Inferior parietal cortex (tissue), 1 donor: ENCODE data around the gene NRBF2.
"Not testable (repeated sequence)": the region's sequence is repeated elsewhere in the genome, so short reads cannot be mapped to it uniquely, and the experiment has no call there.

Source experiments
- DNase-seq: peaks from one replicate; pipeline ENCODE4 v3.0.0-alpha.2; 2016; ENCODE audit errors: extremely low spot score

The NRBF2 gene

DNA sequence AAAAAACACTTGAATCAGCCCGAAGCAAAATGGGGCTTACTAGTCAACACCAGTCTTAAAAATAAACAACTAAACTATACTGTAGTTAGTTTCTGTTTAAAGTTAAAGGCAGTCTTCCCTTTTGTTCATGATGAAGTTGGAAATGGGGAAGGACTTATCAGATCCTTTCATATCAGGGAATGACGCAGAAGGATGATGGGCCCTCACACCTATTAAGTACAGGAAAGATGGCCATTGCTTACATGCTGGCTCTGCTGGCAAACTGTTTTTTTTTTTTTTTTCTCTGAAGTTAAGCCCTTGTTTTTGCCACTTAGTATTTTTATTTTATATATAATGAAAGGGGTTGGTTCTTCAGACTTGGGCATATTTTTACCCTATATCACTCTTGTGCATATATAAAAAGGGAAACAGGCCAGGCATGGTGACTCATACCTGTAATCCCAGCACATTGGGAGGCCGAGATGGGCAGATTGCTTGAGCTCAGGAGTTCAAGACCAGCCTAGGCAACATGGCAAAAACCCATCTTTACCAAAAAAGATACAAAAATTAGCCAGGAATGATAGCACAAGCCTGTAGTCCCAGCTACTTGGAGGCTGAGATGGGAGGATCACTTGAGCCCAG, 16.6 kb upstream of the NRBF2 start:
- no peak for DNase-seq

- DNase-seq = no peak
Observed at GRCh38 chr10:63119041-63119440, 14.1 kb upstream of the NRBF2 start.

- no peak for DNase-seq
Observed at GRCh38 chr10:63120554-63120953, 12.6 kb upstream of the NRBF2 start.

- no peak for DNase-seq
Observed at GRCh38 chr10:63123727-63124362, 9.3 kb upstream of the NRBF2 start.

GRCh38 chr10:63125459-63125858, 7.7 kb upstream of the NRBF2 start:
- no peak for DNase-seq

- DNase-seq = no peak
Observed at GRCh38 chr10:63128443-63128842, 4.7 kb upstream of the NRBF2 start.

GRCh38 chr10:63129888-63130287, 3.2 kb upstream of the NRBF2 start:
- no peak for DNase-seq

- no peak for DNase-seq
Observed at GRCh38 chr10:63132651-63133055, 475 bp upstream of the NRBF2 start.

GRCh38 chr10:63133821-63134557, 861 bp downstream of the NRBF2 start:
- no peak for DNase-seq

DNA sequence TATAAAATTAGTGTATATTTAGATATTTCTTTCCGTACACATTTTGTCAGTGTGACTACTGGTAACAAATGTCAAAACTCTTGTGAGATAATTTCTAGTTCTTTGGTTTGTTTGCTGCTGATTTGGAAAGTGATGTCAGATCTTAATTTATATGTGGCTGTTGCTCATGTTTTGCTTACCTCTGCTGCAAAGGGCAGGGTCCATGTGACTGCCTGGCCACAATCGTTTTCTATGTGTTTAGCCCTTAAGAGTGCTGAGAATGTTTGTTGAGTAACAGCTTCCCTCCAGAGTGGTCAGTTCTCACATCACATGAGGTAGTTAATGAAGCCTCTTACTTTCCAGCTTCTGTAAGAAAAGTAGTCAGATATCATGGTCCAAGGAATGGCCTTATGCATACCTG, 4.2 kb downstream of the NRBF2 start:
- DNase-seq = no peak

DNA sequence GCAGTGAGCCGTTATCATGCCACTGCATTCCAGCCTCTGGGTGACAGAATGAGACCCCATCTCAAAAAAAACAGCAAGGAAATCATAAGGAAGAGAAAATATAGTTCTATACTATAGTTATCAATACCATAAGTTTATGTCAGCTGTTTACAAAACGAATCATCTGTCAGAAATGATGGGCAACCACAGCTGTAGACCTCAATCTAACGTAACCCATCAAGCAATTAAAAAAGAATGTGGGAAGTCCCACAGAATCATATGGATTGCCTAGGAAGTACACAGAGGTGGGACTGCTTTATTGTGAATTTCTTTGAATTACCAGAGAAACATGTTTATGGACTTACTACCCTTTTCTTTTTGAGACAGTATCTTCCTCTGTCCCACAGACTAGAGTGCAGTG, 6.9 kb downstream of the NRBF2 start:
- DNase-seq = no peak

DNA sequence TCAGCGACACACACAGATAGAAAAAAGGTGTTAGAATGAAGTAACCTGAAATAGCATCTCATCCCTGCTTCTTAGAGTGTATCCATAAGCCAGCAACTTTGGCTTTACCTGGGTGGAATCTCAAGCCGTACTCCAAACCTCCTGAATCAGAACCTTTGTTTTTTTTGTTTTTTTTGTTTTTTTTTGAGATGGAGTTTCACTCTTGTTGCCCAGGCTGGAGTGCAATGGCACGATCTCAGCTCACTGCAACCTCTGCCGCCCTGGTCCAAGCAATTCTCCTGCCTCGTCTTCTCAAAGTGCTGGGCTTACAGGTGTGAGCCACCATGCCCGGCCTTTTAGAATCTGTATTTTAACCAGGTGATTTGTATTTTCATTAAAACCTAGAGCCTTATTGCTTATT, 9.0 kb downstream of the NRBF2 start:
- no peak for DNase-seq

DNA sequence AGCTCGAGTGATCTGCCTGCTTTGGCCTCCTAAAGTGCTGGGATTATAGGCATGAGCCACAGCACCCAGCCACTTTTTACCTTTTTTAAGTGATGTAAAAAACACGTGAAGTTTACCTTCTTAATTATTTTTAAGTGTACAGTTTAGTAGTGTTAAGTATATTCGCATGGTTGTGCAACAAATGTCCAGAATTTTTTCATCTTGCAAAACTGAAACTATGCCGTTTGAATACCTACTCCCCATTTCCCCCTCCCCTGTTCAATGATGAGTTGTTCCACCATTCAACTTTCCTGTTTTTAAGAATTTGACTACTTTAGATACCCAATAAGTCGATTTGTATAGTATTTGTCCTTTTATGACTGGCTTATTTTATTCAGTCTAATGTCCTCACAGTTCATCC, 10.9 kb downstream of the NRBF2 start:
- no peak for DNase-seq

DNA sequence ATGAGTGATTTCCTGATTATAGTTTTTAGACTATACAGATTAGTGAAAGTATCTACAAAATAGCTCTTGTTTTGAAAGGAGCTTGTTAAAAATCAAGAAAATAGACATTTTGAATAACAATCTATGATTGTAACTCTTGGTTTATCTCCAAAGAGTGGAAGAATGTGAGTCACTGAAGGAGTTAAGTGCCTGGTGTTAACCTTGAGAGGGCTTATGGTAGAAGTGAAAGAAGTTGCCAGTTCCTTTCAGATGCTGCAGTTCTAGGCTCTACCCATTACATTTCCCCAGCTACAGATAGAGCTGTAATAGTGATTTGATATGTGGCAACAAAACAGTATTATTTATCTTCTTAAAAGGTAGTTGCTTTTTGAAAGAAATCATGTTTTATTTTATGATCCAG, 12.7 kb downstream of the NRBF2 start:
- DNase-seq = no peak

DNA sequence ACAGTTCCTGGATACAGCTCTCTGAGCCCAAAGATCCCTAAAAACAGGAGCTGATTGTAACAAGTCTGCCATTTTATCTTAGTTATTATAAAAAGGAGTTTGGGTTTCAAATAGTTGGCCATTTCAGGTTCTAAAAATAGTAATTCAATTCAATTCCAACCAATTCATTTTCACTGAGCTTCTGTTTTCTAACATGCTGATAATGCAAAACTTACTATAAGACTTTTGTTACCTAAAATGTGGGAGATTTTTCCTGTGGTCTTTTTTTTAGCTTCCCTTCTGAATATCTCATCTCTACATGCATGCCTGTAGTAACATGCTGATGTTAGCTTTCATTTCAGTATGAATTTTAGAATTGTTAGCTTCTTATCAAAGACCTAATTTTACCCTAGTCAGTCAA, 13.4 kb downstream of the NRBF2 start:
- DNase-seq = no peak

- no peak for DNase-seq
Observed at GRCh38 chr10:63150745-63151144, 17.6 kb downstream of the NRBF2 start.

- DNase-seq = not testable (repeated sequence)
Observed at GRCh38 chr10:63153868-63154545, 20.9 kb downstream of the NRBF2 start.

DNA sequence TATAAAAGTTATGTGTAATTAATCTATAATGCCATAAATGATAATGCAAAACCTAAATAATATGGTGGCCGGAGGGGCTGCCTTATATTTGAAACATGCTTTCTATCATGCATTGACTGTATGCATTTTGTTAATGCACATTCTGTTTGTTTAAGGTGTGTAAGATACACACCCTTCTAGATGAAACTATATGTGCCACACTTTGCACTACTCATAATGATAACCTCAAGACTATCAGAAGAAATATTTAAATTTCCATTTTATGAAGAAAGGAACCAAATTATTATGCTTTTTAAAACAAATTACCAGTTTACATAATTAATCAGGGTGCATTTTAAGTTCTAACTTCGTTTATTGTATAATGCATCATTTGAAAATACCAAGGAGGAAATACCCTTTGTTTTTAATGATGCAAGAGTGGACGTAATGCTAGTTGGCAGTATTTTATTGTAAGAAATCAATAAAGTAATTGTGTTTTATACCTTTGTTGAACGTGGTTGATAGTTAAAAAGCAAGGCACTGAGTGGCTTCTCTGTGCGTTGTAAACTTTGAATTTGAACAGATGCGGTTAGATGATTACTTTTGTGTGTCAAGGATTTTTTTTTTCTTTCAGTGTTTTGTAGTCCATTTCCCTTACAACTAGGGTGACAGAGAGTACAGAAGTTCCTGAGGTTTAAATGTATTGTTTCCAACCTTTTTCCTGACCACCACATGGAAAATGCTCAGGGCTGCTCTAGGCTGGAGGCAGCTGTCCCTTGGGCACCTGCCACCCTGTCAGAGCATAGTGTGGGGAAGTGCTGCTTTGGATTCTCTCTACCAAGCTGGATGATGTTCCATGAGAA, 21.6 kb downstream of the NRBF2 start:
- DNase-seq = no peak

- DNase-seq = no peak
Observed at GRCh38 chr10:63155388-63156020, 22.4 kb downstream of the NRBF2 start.

DNA sequence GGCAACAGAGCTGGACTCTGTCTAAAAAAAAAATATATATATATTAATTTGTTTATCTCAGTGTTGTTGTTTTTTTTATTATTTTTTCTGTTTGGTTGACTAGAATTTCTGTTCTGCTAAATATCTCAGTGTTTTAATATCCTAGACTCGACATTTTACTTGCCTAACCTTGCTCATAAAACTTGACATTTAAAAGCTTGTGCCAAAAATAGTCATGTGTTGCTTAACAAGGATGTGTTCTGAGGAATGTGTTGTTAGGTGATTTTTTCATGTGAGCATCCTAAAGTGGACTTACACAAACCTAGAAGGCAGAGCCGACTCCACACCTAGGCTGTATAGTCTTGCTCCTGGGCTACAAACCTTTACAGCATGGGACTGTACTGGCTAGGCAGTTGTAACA, 23.1 kb downstream of the NRBF2 start:
- no peak for DNase-seq
